HG03045 (cell line): ENCODE measurements around the gene CXorf65.

Source experiments
- ATAC-seq: cut with Tn5 transposase; IDR thresholded peaks from one replicate; pipeline ENCODE4 v1.9.1; 2021; ENCODE audit warnings: mild to moderate bottlenecking, moderate library complexity; ENCODE audit not compliant: unreplicated experiment

CXorf65 gene

GRCh38 chrX:71107762-71108360 lies 1.3 kb upstream of the CXorf65 start:
- ATAC-seq, result no peak

GRCh38 chrX:71107245-71107644 lies 705 bp upstream of the CXorf65 start:
- ATAC-seq, result no peak

DNA sequence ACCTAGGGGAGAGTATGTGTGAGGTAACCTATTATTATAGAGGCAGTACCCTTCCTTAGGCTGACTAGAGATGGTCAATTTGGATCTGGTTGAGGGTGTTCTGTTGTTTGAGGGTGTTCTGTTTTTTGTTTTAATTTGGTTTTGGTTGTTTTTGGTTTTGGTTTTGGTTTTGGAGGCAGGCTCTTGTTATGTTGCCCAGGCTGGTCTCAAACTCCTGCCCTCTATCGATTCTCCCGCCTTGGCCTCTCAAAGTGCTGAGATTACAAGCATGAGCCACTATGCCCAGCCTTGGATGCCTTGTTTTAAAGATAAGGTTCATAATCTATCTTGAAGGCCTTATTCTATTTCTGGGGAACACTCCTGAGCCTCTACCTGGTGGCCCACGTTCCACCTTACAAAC lies 912 bp downstream of the CXorf65 start:
- ATAC-seq, result no peak

- ATAC-seq, result no peak
These were observed 3.2 kb downstream of the CXorf65 start for GRCh38 chrX:71103110-71103983.

- ATAC-seq, result no peak
These were observed 4.2 kb downstream of the CXorf65 start for GRCh38 chrX:71102292-71102691.

- no peak for ATAC-seq
These were observed 5.7 kb downstream of the CXorf65 start for GRCh38 chrX:71100581-71101505.

GRCh38 chrX:71099736-71100135 lies 6.8 kb downstream of the CXorf65 start:
- ATAC-seq, result no peak

DNA sequence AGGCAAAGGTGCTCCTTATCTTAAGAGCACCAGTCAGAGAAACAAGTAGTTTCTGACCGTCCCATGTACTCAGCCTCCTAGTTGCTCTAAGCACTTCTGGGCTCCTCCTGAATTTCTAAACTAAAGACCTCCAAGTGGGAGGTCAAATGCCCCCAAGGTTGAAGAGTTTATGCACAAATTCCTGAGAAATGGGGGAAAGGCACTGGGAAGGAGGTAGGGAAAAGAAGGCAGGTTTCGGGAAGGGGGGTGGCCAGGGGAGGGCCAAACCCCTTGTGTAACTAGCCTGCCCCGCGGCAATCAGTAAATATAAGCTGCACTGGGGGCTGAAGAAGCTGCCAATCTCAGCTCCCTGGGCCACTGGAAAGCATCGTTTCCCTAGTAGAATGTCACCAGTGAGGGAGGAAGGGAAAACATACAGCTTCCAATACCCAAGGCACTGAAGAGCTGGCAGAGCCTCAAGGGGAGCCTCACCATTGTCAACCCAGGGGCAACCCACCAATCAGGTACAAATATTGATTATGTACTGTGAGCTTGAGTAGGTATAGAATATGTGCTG lies 7.5 kb downstream of the CXorf65 start:
- no peak for ATAC-seq

DNA sequence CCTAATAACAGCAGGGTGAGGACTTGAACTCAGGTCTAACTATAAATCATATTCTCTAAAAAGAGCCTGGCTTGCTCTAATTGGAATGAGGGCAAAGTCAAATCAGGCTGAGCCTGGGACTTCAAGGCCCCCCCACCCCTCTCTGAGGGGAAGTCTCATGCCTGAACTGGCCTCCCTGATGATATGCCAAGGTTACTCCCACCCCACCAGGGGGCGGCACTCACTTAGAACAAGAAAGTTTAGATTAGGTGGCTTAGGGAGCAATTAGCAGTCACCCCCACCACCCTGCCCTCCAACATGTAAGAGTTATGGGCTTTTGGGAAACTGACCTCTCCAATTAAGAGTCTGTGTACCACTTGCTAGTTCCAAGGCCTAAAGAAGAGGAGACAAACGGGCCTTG lies 8.2 kb downstream of the CXorf65 start:
- no peak for ATAC-seq

- ATAC-seq, result no peak
These were observed 9.8 kb downstream of the CXorf65 start for GRCh38 chrX:71096760-71097032.

DNA sequence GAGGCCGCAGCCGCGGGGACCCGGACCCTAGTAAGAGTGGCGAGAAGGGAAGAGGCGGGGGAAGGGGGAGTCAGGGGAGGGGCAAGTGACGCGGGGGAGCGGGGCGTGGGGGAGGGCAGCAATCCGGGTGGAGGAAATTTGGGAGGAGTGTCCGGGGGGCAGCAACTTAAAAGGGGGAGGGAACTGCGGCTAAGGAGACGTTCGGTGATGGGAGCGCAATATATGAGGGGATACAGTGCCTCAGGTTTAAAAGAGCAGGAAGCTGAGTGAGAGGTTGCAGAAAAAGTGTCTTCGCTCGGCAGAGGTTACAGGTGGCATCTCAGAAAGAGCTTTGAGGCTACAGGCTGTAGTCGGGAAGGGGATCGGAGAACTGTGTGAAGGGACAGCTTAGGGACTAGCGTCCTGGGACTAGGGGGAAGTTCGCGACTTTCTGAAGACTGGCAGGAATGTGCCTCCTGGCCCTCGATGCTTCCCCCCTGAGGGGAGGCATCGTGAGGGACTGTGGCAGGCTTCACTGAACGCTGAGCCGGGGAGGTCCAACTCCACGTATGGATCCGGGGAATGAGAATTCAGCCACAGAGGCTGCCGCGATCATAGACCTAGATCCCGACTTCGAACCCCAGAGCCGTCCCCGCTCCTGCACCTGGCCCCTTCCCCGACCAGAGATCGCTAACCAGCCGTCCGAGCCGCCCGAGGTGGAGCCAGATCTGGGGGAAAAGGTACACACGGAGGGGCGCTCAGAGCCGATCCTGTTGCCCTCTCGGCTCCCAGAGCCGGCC lies 10.4 kb downstream of the CXorf65 start:
- ATAC-seq, result no peak

DNA sequence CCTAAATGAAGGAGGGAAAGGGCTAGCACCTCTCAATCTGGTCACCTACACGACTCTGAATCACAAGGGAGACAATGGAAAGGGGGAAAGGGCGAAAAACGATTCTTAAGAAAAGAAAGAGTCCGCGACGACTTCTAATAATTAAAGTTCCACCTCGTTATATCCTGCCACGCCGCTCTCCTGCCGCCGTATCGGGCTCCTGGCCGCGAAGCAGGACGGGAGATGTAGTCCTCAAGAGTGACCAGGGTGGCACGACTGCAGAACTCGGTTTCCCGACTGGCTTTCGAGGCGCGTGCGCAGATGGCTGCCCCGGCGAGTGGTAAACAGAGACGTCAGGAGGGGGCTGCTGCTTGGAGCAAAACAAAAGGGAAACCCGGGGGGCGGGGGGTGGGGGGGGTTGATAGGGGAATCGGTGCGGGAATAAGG lies 11.0 kb downstream of the CXorf65 start, which contains the start of gene FOXO4:
TSS of gene FOXO4 (plus strand) at position 297 of the 426 bp plus-strand sequence. CDS start 678 bp downstream, outside the sequence.
- ATAC-seq, result peak; percentile 92

DNA sequence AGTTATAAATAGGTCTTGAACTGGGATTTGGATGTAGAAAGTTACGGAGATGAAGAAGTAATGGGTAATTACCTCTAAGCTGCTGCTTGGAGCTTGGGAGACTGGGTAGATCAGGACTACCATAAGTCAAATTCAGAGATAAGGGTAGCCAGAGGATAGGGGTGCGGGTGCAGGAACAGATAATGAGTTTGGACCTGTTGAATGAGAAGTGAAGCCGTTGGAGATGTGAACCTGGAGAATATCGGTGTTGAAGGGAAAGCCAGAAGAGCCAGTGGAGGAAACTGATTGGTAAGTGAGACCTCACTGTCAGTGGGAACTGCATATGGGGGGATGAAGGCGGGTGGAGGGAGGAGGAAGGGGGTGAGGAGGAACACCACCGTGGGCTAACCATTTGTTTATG lies 11.5 kb downstream of the CXorf65 start:
- ATAC-seq, result no peak

- ATAC-seq, result no peak
These were observed 15.3 kb downstream of the CXorf65 start for GRCh38 chrX:71091263-71091662.

GRCh38 chrX:71085900-71086299 lies 20.6 kb downstream of the CXorf65 start:
- no peak for ATAC-seq

DNA sequence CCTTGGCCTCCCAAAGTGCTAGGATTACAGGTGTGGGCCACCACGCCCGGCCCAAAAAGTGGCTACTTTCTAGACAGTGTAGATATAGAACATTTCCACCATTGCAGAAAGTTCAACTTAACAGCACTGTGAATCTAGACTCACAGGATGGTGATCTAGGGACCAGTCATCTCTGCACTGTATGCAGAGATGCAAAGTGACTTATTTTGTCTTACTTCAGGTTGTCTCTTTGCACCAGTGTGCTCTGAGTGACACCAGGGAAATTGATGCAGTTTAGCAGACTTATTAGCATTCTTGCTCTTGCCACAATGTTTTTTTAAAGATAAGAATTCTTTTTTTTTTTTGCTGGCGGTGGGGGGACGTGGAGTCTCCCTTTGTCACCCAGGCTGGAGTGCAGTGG lies 23.7 kb downstream of the CXorf65 start:
- no peak for ATAC-seq

GRCh38 chrX:71082124-71082647 lies 24.4 kb downstream of the CXorf65 start:
- ATAC-seq, result no peak

DNA sequence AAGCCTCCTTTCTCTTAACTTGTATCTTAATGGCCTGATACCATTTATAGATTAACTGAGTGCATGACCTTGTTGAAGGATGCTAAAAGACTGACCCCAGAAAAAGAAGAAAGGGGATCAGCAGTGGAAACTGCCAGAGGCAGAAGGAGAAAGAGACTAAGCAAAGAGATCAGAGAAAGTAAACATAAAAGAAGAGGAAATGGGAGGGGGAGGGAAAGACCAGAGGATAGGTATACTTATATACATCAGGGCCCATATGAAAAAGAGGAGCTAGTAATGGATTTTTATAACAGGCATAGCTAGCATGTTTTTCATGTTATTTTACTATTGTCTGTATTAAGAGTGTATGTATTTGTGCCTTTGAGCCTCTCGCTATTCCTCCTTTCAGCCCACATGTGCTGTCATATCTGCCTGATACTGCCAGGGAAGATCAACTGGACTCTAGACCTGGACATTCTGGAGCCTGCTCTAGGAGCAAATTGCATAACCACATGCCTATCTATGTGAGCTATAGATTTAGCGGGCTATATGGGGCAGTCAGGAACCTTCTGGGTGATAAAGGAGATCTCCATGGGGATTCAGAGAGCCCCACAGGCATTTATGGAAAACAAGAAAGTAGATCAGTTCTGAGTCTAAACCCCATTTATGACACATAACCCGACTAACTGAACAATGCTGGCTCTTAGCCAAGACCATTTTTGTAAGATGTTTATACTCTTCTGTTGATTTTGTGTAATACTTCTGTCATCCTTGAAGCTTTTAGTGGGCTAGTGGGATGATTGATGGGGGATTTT lies 25.0 kb downstream of the CXorf65 start:
- no peak for ATAC-seq

GRCh38 chrX:71070531-71070930 lies 36.0 kb downstream of the CXorf65 start:
- no peak for ATAC-seq
